A673 (cell line): Measurements from ENCODE around the gene PIP5K1A. TPM values are rescaled to one million over a fixed set of nuclear protein-coding genes. Genes with fewer than 3 reads are reported as not detected.
A peak's percentile ranks its signal among the peaks of the same experiment; 100 is the strongest.

Experiments
- BruUV-seq: library from RNA; stranded (reverse); fragments of 400-500 nt; replicated peaks from 2 replicates; lab custom pipeline; 2021; lab: Mats Ljungman, UMichigan
- CTCF ChIA-PET: fragments of 300-600 bp; sonication (Branson Sonifier 250); formaldehyde crosslinking; loops from one replicate; lab custom pipeline; 2022; ENCODE audit warnings: antibody characterized with exemption; lab: Charles Lee
- POLR2A ChIA-PET: fragments of 300-600 bp; sonication (Branson Sonifier 250); formaldehyde crosslinking; loops from one replicate; lab custom pipeline; 2022; ENCODE audit warnings: antibody characterized with exemption; ENCODE audit not compliant: low non-redundant PET; lab: Charles Lee
- DNase-seq: peaks from one replicate; pipeline ENCODE4 v3.0.0-alpha.2; 2015; ENCODE audit warnings: low spot score
- H3K27ac ChIP-seq: fragments of 200-600 bp; sonication (generic); 2 replicates; pipeline ENCODE4 v1.5.1; 2016; ENCODE audit warnings: mixed run types, low read depth, mild to moderate bottlenecking, mixed read lengths, antibody characterized with exemption, low read length; ENCODE audit not compliant: poor library complexity, severe bottlenecking
- H3K27me3 ChIP-seq: fragments of 200-600 bp; sonication (generic); replicated peaks from 2 replicates; pipeline ENCODE4 v1.6.1; 2017; ENCODE audit warnings: mixed run types, low read depth, mild to moderate bottlenecking, mixed read lengths, antibody characterized with exemption, low read length; ENCODE audit not compliant: insufficient read depth, poor library complexity
- H3K36me3 ChIP-seq: fragments of 200-600 bp; sonication (generic); 2 replicates; pipeline ENCODE4 v1.6.1; 2016; ENCODE audit warnings: mixed run types, mild to moderate bottlenecking, mixed read lengths, antibody characterized with exemption, low read length; ENCODE audit not compliant: insufficient read depth, poor library complexity, severe bottlenecking
- H3K4me1 ChIP-seq: fragments of 200-600 bp; sonication (generic); 2 replicates; pipeline ENCODE4 v1.6.1; 2017; ENCODE audit warnings: mixed run types, mild to moderate bottlenecking, mixed read lengths, antibody characterized with exemption, low read length; ENCODE audit not compliant: insufficient read depth, poor library complexity, severe bottlenecking
- H3K4me3 ChIP-seq: fragments of 200-600 bp; sonication (generic); 2 replicates; pipeline ENCODE4 v1.5.1; 2016; ENCODE audit warnings: low read depth, mixed run types, mild to moderate bottlenecking, mixed read lengths, low read length; ENCODE audit not compliant: poor library complexity, severe bottlenecking
- H3K9me3 ChIP-seq: fragments of 200-600 bp; sonication (generic); 2 replicates; pipeline ENCODE4 v1.6.1; 2016; ENCODE audit warnings: mixed run types, low read depth, mild to moderate bottlenecking, mixed read lengths, antibody characterized with exemption, low read length; ENCODE audit not compliant: poor library complexity, severe bottlenecking
- CTCF ChIP-seq: fragments of 300-800, 200-600 bp; sonication (generic); conservative IDR thresholded peaks from 2 replicates; pipeline ENCODE4 v1.5.1; 2017; ENCODE audit warnings: low read depth, mild to moderate bottlenecking, antibody characterized with exemption, low read length, moderate library complexity, mixed read lengths
- EZH2 ChIP-seq: fragments of 200-600 bp; sonication (generic); IDR thresholded peaks from 2 replicates; pipeline ENCODE4 v1.6.1; 2017; ENCODE audit warnings: borderline replicate concordance, low read depth, mild to moderate bottlenecking, mixed read lengths, antibody characterized with exemption, low read length; ENCODE audit not compliant: poor library complexity, severe bottlenecking
- intact Hi-C: fragments of 100-400 bp; cut with micrococcal nuclease; formaldehyde crosslinking; loops from one replicate; pipeline ENCODE4 v1.10.0; 2022; ENCODE audit not compliant: unreplicated experiment
- total RNA-seq: library from RNA; stranded (reverse); gene quantifications from 2 replicates; pipeline ENCODE4 v1.2.3, GENCODE V29; 2021

The PIP5K1A gene
- total RNA-seq, 1 experiment from 2014 or later: 115 TPM

DNA sequence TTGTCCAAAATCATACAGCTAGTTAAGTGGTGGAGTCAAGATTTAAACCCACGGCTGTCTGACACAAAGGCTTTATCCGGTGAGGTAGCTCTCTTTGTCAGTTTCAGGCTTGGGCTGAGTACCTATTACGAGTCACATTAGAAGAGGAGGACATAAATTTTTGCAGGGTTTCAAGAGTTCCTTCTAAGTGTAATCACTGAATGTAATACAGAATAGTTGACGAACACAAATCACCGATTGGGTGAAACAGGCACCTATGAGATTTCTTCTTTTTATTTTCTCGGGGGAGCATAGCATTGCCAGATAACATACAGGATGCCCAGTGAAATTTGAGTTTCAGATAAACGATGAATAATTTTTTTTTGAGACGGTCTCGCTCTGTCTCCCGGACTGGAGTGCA, 57.0 kb downstream of the PIP5K1A start:
- DNase-seq: no peak
- no peaks in the 10 kb centered on the region for H3K9me3 ChIP-seq
- BruUV-seq: TSS peak; percentile 76
- peak overlapping the region; percentile 79 for H3K4me3 ChIP-seq
- no peak for TF ChIP-seq CTCF
- no peak for TF ChIP-seq EZH2
- peak overlapping the region; percentile 75 for H3K27ac ChIP-seq
- ChIA-PET POLR2A (no interaction called here), CTCF (no interaction called here)
- peaks cover 5% of the 10 kb centered on the region for H3K4me1 ChIP-seq
- H3K27me3 ChIP-seq: no peaks in the 10 kb centered on the region
- peaks cover 4% of the 10 kb centered on the region for H3K36me3 ChIP-seq
- intact Hi-C loops: loop anchor here (10.0 kb wide), 1 partner anchor 161 kb away; no protein-coding TSS in a partner anchor

GRCh38 chr1:151259351-151259750, 61.0 kb downstream of the PIP5K1A start:
- intact Hi-C loops: loop anchor here (10.0 kb wide), 1 partner anchor 165 kb away; no protein-coding TSS in a partner anchor
- DNase-seq: no peak

DNA sequence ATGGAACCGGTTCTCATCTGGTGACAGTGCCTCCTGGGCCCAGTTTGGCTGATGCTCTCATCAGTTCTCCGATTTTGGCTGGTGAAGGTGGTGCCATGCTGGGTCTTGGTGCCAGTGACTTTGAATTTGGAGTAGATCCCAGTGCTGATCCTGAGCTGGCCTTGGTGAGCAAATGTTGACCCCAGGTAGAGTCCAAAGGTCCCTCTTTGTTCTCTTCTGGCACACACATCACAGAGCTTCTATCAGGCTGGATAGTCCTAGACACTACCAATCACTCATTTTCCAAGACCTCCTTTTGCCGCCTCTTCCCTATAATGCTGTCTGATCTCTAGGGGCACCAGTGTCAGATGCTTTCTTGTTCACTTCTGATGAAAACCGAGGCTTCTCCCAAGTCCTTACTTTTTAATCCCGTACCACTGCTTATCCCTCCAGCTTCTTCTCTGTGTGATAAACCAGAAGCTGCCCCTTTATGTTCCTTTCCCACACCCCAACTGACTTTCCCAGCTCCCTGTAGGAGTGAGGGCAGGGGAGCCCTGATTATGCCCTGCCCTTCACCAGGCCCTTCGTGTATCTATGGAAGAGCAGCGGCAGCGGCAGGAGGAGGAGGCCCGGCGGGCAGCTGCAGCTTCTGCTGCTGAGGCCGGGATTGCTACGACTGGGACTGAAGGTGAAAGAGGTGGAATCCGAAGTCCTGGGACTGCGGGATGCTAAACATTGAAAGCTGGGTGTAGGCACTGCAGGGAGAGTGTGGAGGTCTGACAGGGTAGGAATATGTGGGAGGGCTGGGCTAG, 67.3 kb downstream of the PIP5K1A start:
- BruUV-seq: TSS peak; percentile 26
- peaks cover 61% of the 10 kb centered on the region for H3K36me3 ChIP-seq
- DNase-seq: no peak
- no peaks in the 10 kb centered on the region for H3K27me3 ChIP-seq
- no peaks in the 10 kb centered on the region for H3K9me3 ChIP-seq
- no peak overlapping the region for H3K27ac ChIP-seq
- CTCF ChIA-PET: no interaction called here
- POLR2A ChIA-PET: no interaction called here
- TF ChIP-seq CTCF (no peak), EZH2 (no peak)
- no peak overlapping the region for H3K4me3 ChIP-seq
- H3K4me1 ChIP-seq: no peaks in the 10 kb centered on the region
- intact Hi-C loops: no loop called here

More at GRCh38 chr1:151259351-151259750, 61.0 kb downstream of the PIP5K1A start:
- Histone ChIP-seq H3K4me1 (peaks cover 5% of the 10 kb centered on the region), H3K27me3 (no peaks in the 10 kb centered on the region), H3K9me3 (no peaks in the 10 kb centered on the region), H3K36me3 (peaks cover 25% of the 10 kb centered on the region), H3K4me3 (no peak overlapping the region), H3K27ac (no peak overlapping the region)
- POLR2A ChIA-PET: no interaction called here
- CTCF ChIA-PET: no interaction called here
- no TSS peak for BruUV-seq
- TF ChIP-seq EZH2: no peak
- TF ChIP-seq CTCF: no peak
